ENCODE results near the gene GAS7.

The GAS7 gene

GRCh38 chr17:10091046-10091445 lies 107.4 kb downstream of the GAS7 start:
- Histone ChIP-seq H3K36me3 (ENCODE audit: control insufficient read depth, insufficient read depth, low read length) (no peaks in the 10 kb centered on the region), H3K4me3 (ENCODE audit: extremely low read depth, insufficient read depth, low read length, poor library complexity, severe bottlenecking) (no peak overlapping the region), H3K27ac (ENCODE audit: low read depth, low read length, severe bottlenecking) (no peak overlapping the region), H3K9me3 (ENCODE audit: control insufficient read depth, low read length) (peaks cover 16% of the 10 kb centered on the region), H3K4me1 (ENCODE audit: control insufficient read depth, insufficient read depth, low read length, poor library complexity, severe bottlenecking) (peaks cover 50% of the 10 kb centered on the region)
- WGBS, 2 experiments (ENCODE audit: insufficient coverage in 2 of 2), result 91 to 96% methylated on average over 3 of the region's 5 CpGs

- Histone ChIP-seq H3K4me1 (ENCODE audit: control insufficient read depth, insufficient read depth, low read length, poor library complexity, severe bottlenecking) (peaks cover 55% of the 10 kb centered on the region), H3K36me3 (ENCODE audit: control insufficient read depth, insufficient read depth, low read length) (no peaks in the 10 kb centered on the region), H3K4me3 (ENCODE audit: extremely low read depth, insufficient read depth, low read length, poor library complexity, severe bottlenecking) (no peak overlapping the region), H3K27ac (ENCODE audit: low read depth, low read length, severe bottlenecking) (no peak overlapping the region), H3K9me3 (ENCODE audit: control insufficient read depth, low read length) (peaks cover 16% of the 10 kb centered on the region)
- WGBS, 2 experiments (ENCODE audit: insufficient coverage in 2 of 2), result 100% methylated on average over 1 of the region's 4 CpGs
Measured at GRCh38 chr17:10089196-10089804, 109.1 kb downstream of the GAS7 start.

- H3K4me3 ChIP-seq (ENCODE audit: extremely low read depth, insufficient read depth, low read length, poor library complexity, severe bottlenecking), result no peak overlapping the region
- peaks cover 55% of the 10 kb centered on the region for H3K4me1 ChIP-seq (ENCODE audit: control insufficient read depth, insufficient read depth, low read length, poor library complexity, severe bottlenecking)
- H3K27ac ChIP-seq (ENCODE audit: low read depth, low read length, severe bottlenecking), result no peak overlapping the region
- whole genome bisulfite sequencing, 2 experiments (ENCODE audit: insufficient coverage in 2 of 2), result 88 to 100% methylated on average over 5 to 6 of the region's 6 CpGs
- H3K36me3 ChIP-seq (ENCODE audit: control insufficient read depth, insufficient read depth, low read length), result no peaks in the 10 kb centered on the region
- peaks cover 24% of the 10 kb centered on the region for H3K9me3 ChIP-seq (ENCODE audit: control insufficient read depth, low read length)
Measured at GRCh38 chr17:10088444-10088843, 110.0 kb downstream of the GAS7 start.

GRCh38 chr17:10087355-10087754 lies 111.1 kb downstream of the GAS7 start:
- Histone ChIP-seq H3K9me3 (ENCODE audit: control insufficient read depth, low read length) (peaks cover 19% of the 10 kb centered on the region), H3K4me1 (ENCODE audit: control insufficient read depth, insufficient read depth, low read length, poor library complexity, severe bottlenecking) (peaks cover 55% of the 10 kb centered on the region), H3K27ac (ENCODE audit: low read depth, low read length, severe bottlenecking) (peak overlapping the region; percentile 45), H3K4me3 (ENCODE audit: extremely low read depth, insufficient read depth, low read length, poor library complexity, severe bottlenecking) (no peak overlapping the region), H3K36me3 (ENCODE audit: control insufficient read depth, insufficient read depth, low read length) (no peaks in the 10 kb centered on the region)
- WGBS, 2 experiments (ENCODE audit: insufficient coverage in 2 of 2), result 91 to 100% methylated on average over 1 to 3 of the region's 3 CpGs

GRCh38 chr17:10083864-10084263 lies 114.5 kb downstream of the GAS7 start:
- 89 to 100% methylated on average over 1 to 2 of the region's 3 CpGs for WGBS, 2 experiments (ENCODE audit: insufficient coverage in 2 of 2)
- peaks cover 41% of the 10 kb centered on the region for H3K4me1 ChIP-seq (ENCODE audit: control insufficient read depth, insufficient read depth, low read length, poor library complexity, severe bottlenecking)
- no peaks in the 10 kb centered on the region for H3K36me3 ChIP-seq (ENCODE audit: control insufficient read depth, insufficient read depth, low read length)

GRCh38 chr17:10082795-10083194 lies 115.6 kb downstream of the GAS7 start:
- Histone ChIP-seq H3K4me3 (ENCODE audit: extremely low read depth, insufficient read depth, low read length, poor library complexity, severe bottlenecking) (no peak overlapping the region), H3K9me3 (ENCODE audit: control insufficient read depth, low read length) (peaks cover 19% of the 10 kb centered on the region), H3K36me3 (ENCODE audit: control insufficient read depth, insufficient read depth, low read length) (no peaks in the 10 kb centered on the region), H3K4me1 (ENCODE audit: control insufficient read depth, insufficient read depth, low read length, poor library complexity, severe bottlenecking) (peaks cover 32% of the 10 kb centered on the region), H3K27ac (ENCODE audit: low read depth, low read length, severe bottlenecking) (no peak overlapping the region)
- 100% methylated on average over 1 of the region's 2 CpGs; no CpG with 5 or more reads in 1 of the 2 experiments for WGBS, 2 experiments (ENCODE audit: insufficient coverage in 2 of 2)

More at GRCh38 chr17:10083864-10084263, 114.5 kb downstream of the GAS7 start:
- no peak overlapping the region for H3K4me3 ChIP-seq (ENCODE audit: extremely low read depth, insufficient read depth, low read length, poor library complexity, severe bottlenecking)
- H3K9me3 ChIP-seq (ENCODE audit: control insufficient read depth, low read length), result peaks cover 11% of the 10 kb centered on the region
- no peak overlapping the region for H3K27ac ChIP-seq (ENCODE audit: low read depth, low read length, severe bottlenecking)

- H3K4me3 ChIP-seq (ENCODE audit: extremely low read depth, insufficient read depth, low read length, poor library complexity, severe bottlenecking), result no peak overlapping the region
- H3K36me3 ChIP-seq (ENCODE audit: control insufficient read depth, insufficient read depth, low read length), result no peaks in the 10 kb centered on the region
- H3K9me3 ChIP-seq (ENCODE audit: control insufficient read depth, low read length), result peaks cover 23% of the 10 kb centered on the region
- 73 to 78% methylated on average over 3 to 4 of the region's 8 CpGs for WGBS, 2 experiments (ENCODE audit: insufficient coverage in 2 of 2)
- peaks cover 21% of the 10 kb centered on the region for H3K4me1 ChIP-seq (ENCODE audit: control insufficient read depth, insufficient read depth, low read length, poor library complexity, severe bottlenecking)
- H3K27ac ChIP-seq (ENCODE audit: low read depth, low read length, severe bottlenecking), result no peak overlapping the region
Measured at GRCh38 chr17:10081571-10082169, 116.7 kb downstream of the GAS7 start.

- Histone ChIP-seq H3K4me3 (ENCODE audit: extremely low read depth, insufficient read depth, low read length, poor library complexity, severe bottlenecking) (no peak overlapping the region), H3K4me1 (ENCODE audit: control insufficient read depth, insufficient read depth, low read length, poor library complexity, severe bottlenecking) (peaks cover 7% of the 10 kb centered on the region), H3K9me3 (ENCODE audit: control insufficient read depth, low read length) (peaks cover 11% of the 10 kb centered on the region), H3K27ac (ENCODE audit: low read depth, low read length, severe bottlenecking) (no peak overlapping the region), H3K36me3 (ENCODE audit: control insufficient read depth, insufficient read depth, low read length) (no peaks in the 10 kb centered on the region)
- 90 to 93% methylated on average over 2 to 3 of the region's 4 CpGs for WGBS, 2 experiments (ENCODE audit: insufficient coverage in 2 of 2)
Measured at GRCh38 chr17:10077561-10078299, 120.7 kb downstream of the GAS7 start.

- Histone ChIP-seq H3K36me3 (ENCODE audit: control insufficient read depth, insufficient read depth, low read length) (no peaks in the 10 kb centered on the region), H3K4me1 (ENCODE audit: control insufficient read depth, insufficient read depth, low read length, poor library complexity, severe bottlenecking) (peaks cover 7% of the 10 kb centered on the region), H3K9me3 (ENCODE audit: control insufficient read depth, low read length) (peaks cover 11% of the 10 kb centered on the region), H3K4me3 (ENCODE audit: extremely low read depth, insufficient read depth, low read length, poor library complexity, severe bottlenecking) (no peak overlapping the region), H3K27ac (ENCODE audit: low read depth, low read length, severe bottlenecking) (no peak overlapping the region)
- 69 to 100% methylated on average over 1 to 2 of the region's 5 CpGs for WGBS, 2 experiments (ENCODE audit: insufficient coverage in 2 of 2)
Measured at GRCh38 chr17:10075919-10076318, 122.5 kb downstream of the GAS7 start.

- H3K4me3 ChIP-seq (ENCODE audit: extremely low read depth, insufficient read depth, low read length, poor library complexity, severe bottlenecking), result no peak overlapping the region
- 89 to 90% methylated on average over 6 of the region's 6 CpGs for WGBS, 2 experiments (ENCODE audit: insufficient coverage in 2 of 2)
Measured at GRCh38 chr17:10073941-10074340, 124.5 kb downstream of the GAS7 start.

More at GRCh38 chr17:10073941-10074340, 124.5 kb downstream of the GAS7 start:
- no peak overlapping the region for H3K27ac ChIP-seq (ENCODE audit: low read depth, low read length, severe bottlenecking)
- peaks cover 11% of the 10 kb centered on the region for H3K9me3 ChIP-seq (ENCODE audit: control insufficient read depth, low read length)
- peaks cover 7% of the 10 kb centered on the region for H3K4me1 ChIP-seq (ENCODE audit: control insufficient read depth, insufficient read depth, low read length, poor library complexity, severe bottlenecking)
- H3K36me3 ChIP-seq (ENCODE audit: control insufficient read depth, insufficient read depth, low read length), result no peaks in the 10 kb centered on the region
